Measurements from ENCODE around the gene SH3TC1. TPM values are rescaled to one million over a fixed set of nuclear protein-coding genes. Genes with fewer than 3 reads are reported as not detected.

The SH3TC1 gene
- total RNA-seq, 1 experiment from 2014 or later: 7.4 TPM

- H3K36me3 ChIP-seq: no peaks in the 10 kb centered on the region
- no peak overlapping the region for H3K4me3 ChIP-seq
- no peaks in the 10 kb centered on the region for H3K9me3 ChIP-seq
- no peaks in the 10 kb centered on the region for H3K27me3 ChIP-seq
- no peak for DNase-seq
These were observed 39.0 kb downstream of the SH3TC1 start for GRCh38 chr4:8238036-8238511.

DNA sequence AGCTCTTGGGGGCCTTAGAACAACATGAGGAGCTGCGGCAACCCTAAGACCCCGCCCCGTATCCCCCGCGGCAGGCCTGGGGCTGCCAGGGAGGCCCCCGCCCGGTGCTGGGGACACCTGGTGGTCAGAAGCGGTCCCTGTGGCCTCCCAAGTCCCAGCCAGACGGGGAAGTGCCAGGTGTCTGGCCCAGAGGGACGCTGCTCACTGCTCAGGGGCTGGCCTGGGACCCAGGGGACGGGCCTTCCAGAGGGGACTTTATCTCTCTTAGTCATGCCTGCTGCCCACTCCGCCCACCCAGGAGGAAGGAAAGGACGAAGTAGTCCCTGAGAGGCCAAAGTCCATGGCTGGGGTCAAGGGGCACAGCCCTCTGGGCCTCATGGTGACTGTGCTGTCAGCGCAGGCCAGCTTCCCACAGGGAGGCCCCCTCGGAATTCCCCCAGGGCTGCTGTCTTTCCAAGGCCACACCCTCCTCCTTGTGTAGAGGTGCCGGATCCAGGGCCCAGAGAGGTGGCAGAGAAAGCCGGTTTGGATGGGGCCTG, 39.5 kb downstream of the SH3TC1 start:
- no peaks in the 10 kb centered on the region for H3K27me3 ChIP-seq
- no peaks in the 10 kb centered on the region for H3K36me3 ChIP-seq
- no peaks in the 10 kb centered on the region for H3K9me3 ChIP-seq
- H3K4me3 ChIP-seq: no peak overlapping the region
- no peak for DNase-seq

DNA sequence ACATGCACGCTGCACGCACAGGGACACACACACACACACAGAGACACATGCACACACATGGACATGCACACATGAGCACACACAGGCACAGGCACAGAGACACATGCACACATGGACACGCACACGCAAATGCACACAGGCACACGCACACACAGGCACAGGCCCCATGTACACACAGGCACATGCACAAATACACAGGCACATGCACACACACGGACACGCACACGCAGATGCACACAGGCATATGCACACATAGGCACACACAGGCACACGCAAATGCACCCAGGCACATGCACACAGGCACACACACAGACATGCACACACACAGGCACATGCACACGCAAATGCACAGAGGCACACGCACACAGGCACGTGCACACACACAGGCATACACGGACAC, 40.1 kb downstream of the SH3TC1 start:
- DNase-seq: no peak
- Histone ChIP-seq H3K4me3 (no peak overlapping the region), H3K36me3 (no peaks in the 10 kb centered on the region), H3K27me3 (no peaks in the 10 kb centered on the region), H3K9me3 (no peaks in the 10 kb centered on the region)

DNA sequence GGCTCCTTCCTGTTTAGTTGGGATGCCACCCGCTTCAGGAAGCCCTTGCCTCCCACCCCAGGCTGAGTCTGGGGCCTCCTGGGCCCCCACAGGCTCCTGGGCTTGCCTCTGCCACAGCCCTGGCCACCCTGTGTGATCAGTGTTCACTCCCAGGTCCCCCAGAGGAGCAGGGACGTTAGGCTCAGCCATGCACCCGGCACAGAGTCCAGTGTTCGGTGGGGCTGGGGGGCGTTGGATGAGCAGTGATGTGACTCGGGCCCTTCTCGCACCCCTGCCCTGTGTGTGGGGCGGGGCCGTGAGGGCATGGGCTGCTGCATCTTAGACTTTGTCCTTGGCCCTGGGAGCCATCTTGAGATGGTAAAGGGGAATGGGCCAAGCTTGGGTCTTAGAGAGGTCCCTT, 40.6 kb downstream of the SH3TC1 start:
- H3K4me3 ChIP-seq: no peak overlapping the region
- H3K36me3 ChIP-seq: no peaks in the 10 kb centered on the region
- H3K9me3 ChIP-seq: no peaks in the 10 kb centered on the region
- H3K27me3 ChIP-seq: no peaks in the 10 kb centered on the region
- DNase-seq: no peak

DNA sequence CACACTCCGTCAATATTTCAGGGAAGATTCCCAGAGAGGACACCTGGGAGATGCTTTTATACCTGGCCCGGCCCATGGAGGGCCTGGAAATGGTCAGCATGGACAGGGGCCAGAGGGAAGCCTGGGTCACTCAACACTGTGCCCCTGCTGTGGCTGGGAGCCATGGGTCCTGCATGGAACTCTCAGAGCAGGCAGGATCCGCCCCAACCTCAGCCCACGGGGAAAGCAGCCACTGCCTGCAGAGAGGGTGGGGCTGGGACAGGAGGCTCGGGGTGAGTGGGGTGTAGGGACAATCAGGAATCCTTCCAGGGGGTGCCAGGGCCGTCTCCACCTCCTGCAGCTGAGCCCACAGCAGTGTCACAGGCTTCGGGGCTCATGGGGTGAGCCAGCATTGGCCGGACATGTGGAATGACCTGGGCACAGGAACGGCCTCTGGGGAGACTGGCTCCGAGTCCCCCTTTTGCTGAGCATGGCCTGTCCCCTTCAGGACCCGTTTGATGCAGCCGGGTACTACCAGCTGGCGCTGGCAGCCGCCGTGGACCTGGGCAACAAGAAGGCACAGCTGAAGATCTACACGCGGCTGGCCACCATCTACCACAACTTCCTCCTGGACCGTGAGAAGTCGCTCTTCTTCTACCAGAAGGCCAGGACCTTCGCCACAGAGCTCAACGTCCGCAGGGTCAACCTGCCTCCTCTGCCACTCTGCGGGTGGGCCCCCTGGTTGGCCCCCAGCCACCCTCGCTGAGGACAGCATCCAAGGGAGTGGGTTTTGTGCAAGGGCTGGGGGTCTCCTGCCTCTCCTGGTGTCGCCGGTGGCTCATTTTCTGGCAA, 41.3 kb downstream of the SH3TC1 start:
- DNase-seq: no peak
- Histone ChIP-seq H3K4me3 (no peak overlapping the region), H3K27me3 (no peaks in the 10 kb centered on the region), H3K9me3 (no peaks in the 10 kb centered on the region), H3K36me3 (no peaks in the 10 kb centered on the region)

- no peak overlapping the region for H3K4me3 ChIP-seq
- no peak for DNase-seq
- no peaks in the 10 kb centered on the region for H3K27me3 ChIP-seq
- no peaks in the 10 kb centered on the region for H3K9me3 ChIP-seq
- H3K36me3 ChIP-seq: no peaks in the 10 kb centered on the region
These were observed 42.2 kb downstream of the SH3TC1 start for GRCh38 chr4:8241211-8241779.

- Histone ChIP-seq H3K36me3 (no peaks in the 10 kb centered on the region), H3K4me3 (no peak overlapping the region), H3K27me3 (no peaks in the 10 kb centered on the region), H3K9me3 (no peaks in the 10 kb centered on the region)
- DNase-seq: peak; percentile 75
These were observed 43.0 kb downstream of the SH3TC1 start for GRCh38 chr4:8241895-8242696.

GRCh38 chr4:8242782-8243560, 43.9 kb downstream of the SH3TC1 start:
- H3K27me3 ChIP-seq: no peaks in the 10 kb centered on the region
- H3K4me3 ChIP-seq: no peak overlapping the region
- DNase-seq: no peak
- no peaks in the 10 kb centered on the region for H3K9me3 ChIP-seq
- no peaks in the 10 kb centered on the region for H3K36me3 ChIP-seq

DNA sequence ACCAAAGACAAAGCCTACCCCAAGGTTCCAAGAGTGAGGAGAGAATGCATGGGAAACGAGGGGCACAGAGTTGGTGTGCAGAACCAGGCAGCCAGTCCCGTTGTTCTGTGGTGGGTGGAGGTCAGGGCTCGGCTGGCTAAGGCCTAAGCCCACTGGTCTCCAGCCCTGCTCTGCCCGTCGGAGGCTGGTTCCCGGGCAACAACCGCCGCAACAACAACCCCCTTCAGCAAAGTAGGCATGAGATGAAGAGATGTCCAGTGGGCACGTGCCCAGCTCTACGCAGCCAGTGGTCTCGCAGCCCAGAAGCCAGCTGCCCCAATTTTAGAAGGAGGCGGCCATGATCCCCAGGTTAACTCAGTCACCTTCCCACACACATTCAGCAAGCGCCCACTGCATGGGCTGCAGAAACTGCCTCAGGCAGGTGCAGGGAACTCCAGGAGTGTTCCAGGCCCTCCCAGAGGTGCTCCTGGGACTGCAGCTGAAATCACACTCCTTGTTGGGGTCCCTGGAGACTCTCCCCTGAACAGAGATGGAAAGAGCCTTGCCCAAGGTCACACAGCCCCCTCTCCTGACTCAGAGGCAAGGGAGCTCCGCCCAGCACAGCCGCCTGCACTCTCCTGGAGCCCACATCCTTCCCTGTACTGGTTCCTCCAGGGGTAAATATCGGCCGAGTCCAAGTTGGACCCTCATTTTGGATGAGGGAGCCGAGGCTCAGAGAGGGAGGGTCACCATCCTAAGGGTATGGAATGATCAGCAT, 45.1 kb downstream of the SH3TC1 start:
- no peaks in the 10 kb centered on the region for H3K9me3 ChIP-seq
- no peaks in the 10 kb centered on the region for H3K36me3 ChIP-seq
- no peaks in the 10 kb centered on the region for H3K27me3 ChIP-seq
- DNase-seq: no peak
- no peak overlapping the region for H3K4me3 ChIP-seq

DNA sequence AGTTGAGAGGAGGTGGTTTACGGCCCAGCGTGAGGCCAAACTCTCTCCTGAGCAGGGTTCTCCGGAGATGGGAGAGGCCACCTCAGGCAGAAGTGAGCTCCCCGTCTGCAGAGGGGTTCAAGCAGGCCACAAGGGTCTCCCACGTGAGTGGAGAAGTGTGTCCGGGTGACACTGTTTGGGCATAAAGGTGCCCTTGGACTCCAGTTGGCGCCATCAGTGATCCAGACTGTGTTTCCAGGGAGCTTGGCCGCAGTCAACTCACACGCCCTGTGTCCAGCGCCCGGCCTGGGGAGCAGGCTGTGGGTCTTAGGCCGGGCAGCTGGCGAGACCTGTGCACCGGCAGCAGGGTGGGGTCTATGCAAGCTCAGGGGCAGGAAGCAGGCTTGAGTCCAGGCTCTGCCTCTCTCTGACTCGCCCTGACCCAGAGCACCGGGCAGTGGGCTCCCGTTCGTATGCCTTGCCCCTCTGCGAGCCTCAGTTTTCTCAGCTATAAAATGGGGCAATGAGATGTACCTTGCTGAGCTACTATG, 45.9 kb downstream of the SH3TC1 start:
- no peak for DNase-seq
- Histone ChIP-seq H3K36me3 (no peaks in the 10 kb centered on the region), H3K9me3 (no peaks in the 10 kb centered on the region), H3K27me3 (no peaks in the 10 kb centered on the region), H3K4me3 (no peak overlapping the region)

GRCh38 chr4:8245884-8246833, 47.1 kb downstream of the SH3TC1 start:
- no peaks in the 10 kb centered on the region for H3K9me3 ChIP-seq
- H3K36me3 ChIP-seq: no peaks in the 10 kb centered on the region
- no peak overlapping the region for H3K4me3 ChIP-seq
- DNase-seq: no peak
- H3K27me3 ChIP-seq: no peaks in the 10 kb centered on the region

- DNase-seq: no peak
- Histone ChIP-seq H3K36me3 (no peaks in the 10 kb centered on the region), H3K4me3 (no peak overlapping the region), H3K27me3 (no peaks in the 10 kb centered on the region), H3K9me3 (no peaks in the 10 kb centered on the region)
These were observed 48.2 kb downstream of the SH3TC1 start for GRCh38 chr4:8247047-8247930.

GRCh38 chr4:8248091-8248490, 49.0 kb downstream of the SH3TC1 start:
- Histone ChIP-seq H3K27me3 (no peaks in the 10 kb centered on the region), H3K4me3 (no peak overlapping the region), H3K36me3 (no peaks in the 10 kb centered on the region), H3K9me3 (no peaks in the 10 kb centered on the region)
- DNase-seq: no peak

DNA sequence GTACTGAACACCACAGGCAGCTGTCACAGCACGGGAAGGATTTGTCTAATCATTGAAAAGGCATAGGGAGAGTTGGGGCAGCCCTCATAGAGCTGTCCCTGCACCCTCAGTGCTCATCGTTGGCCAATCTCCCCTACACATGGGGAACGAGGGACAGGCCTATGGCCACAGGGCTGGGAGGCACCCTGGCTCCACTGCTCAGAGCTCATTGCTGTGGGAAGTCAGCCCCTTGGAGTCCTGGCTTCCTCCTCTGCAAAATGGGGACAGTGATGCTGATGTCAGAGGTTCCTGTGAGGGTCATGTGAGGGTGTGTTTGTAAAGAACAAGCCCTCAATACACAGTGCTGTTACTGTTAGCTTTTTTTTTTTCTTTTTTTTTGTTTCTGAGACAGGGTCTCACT, 51.1 kb downstream of the SH3TC1 start:
- no peaks in the 10 kb centered on the region for H3K9me3 ChIP-seq
- no peak overlapping the region for H3K4me3 ChIP-seq
- DNase-seq: no peak
- no peaks in the 10 kb centered on the region for H3K36me3 ChIP-seq
- H3K27me3 ChIP-seq: no peaks in the 10 kb centered on the region

Data from MG63 (cell line).